ENCODE results near the gene TNNT2.

The TNNT2 gene

DNA sequence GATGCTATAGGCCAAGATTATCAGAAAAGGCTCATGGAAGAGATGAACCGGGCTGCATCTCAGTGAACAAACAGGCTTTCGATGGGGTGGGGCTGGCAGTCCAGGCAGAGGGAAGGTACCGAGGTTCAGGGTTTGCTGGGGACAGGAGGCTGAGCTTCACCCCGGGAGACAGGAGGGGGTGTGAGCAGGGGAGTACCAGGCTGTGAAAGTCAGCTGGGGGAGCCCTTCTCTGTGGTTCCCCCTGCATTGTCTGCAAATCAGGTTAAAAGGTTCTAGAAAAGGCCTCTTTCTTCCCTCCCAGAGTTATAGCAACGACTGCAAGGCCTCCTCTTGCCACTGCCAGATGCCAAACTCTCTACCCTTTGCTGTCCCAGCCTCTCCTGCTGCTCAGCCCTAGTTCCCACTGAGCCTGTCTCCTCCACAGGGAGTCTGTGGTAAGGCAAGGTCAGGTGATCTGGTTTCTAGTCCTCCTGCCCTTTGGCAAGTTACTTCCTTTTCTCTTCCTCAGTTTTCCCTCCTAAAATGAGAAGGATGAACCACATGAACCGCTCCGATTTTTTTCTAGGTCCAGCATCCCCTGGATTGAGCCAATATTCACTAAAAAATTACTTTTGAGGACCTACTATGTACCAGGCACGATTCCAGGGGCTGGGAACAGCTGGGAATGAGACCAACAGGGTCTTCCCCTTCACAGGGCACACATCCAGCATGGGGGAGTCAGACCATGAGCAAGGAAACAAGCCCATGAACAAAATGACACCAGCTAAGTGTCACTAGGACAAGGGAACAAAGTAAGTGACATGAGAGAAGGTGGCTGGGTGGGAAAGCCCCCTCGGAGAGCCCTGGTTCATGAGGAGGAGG is 14.4 kb upstream of the TNNT2 start:
- Histone ChIP-seq H3K9me3 (ENCODE audit: control insufficient read depth, low read length) (no peaks in the 10 kb centered on the region), H3K4me1 (ENCODE audit: control insufficient read depth, insufficient read depth, low read length, poor library complexity, severe bottlenecking) (no peaks in the 10 kb centered on the region), H3K36me3 (ENCODE audit: control insufficient read depth, insufficient read depth, low read length) (no peaks in the 10 kb centered on the region), H3K4me3 (ENCODE audit: extremely low read depth, insufficient read depth, low read length, poor library complexity, severe bottlenecking) (no peak overlapping the region), H3K27ac (ENCODE audit: low read depth, low read length, severe bottlenecking) (no peak overlapping the region)
- WGBS, 2 experiments (ENCODE audit: insufficient coverage in 2 of 2) = 80 to 89% methylated on average over 8 to 9 of the region's 9 CpGs

DNA sequence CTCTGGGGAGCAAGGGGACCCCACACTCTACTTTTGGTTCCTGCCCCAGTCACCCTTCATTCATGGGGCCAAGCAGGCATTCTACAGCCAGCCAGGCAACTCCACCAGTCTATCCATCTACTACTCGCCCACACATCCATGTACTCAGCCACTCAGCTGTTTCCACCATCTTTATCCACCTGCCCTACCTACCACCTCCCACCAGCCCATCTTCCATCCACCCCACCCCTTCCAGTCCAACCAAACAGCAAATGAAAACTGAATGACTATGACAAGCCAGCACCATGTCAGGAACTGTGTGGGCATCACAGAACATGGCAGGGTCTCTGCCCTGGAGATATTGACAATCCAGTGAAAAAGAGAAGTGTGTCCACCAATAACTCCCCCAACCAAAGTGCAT is 13.7 kb upstream of the TNNT2 start:
- no peak overlapping the region for H3K27ac ChIP-seq (ENCODE audit: low read depth, low read length, severe bottlenecking)
- 100% methylated on average over 1 of the region's 1 CpG for WGBS, 2 experiments (ENCODE audit: insufficient coverage in 2 of 2)
- H3K4me1 ChIP-seq (ENCODE audit: control insufficient read depth, insufficient read depth, low read length, poor library complexity, severe bottlenecking) = no peaks in the 10 kb centered on the region
- H3K9me3 ChIP-seq (ENCODE audit: control insufficient read depth, low read length) = no peaks in the 10 kb centered on the region
- no peaks in the 10 kb centered on the region for H3K36me3 ChIP-seq (ENCODE audit: control insufficient read depth, insufficient read depth, low read length)
- H3K4me3 ChIP-seq (ENCODE audit: extremely low read depth, insufficient read depth, low read length, poor library complexity, severe bottlenecking) = no peak overlapping the region

DNA sequence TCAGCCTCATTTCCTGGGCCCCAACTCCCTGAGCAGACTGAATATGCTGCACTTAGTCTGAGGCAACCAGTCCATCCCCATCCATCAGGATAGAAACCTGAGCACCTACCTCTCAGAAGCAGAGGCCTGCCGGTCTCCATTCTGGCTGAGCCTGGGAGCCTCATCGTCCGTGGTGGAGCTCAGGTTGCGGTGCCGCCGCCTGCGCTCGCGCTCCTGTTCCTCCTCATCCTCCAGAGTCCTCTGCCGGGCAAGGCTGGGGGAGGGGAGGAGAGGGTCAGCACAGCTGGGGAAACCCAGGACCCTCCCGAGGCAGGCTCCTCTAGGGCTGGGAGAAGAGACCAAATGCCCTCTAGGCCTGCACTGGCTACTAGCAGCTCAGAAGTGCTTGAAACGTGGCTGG is 11.6 kb upstream of the TNNT2 start:
- Histone ChIP-seq H3K9me3 (ENCODE audit: control insufficient read depth, low read length) (no peaks in the 10 kb centered on the region), H3K4me3 (ENCODE audit: extremely low read depth, insufficient read depth, low read length, poor library complexity, severe bottlenecking) (no peak overlapping the region), H3K4me1 (ENCODE audit: control insufficient read depth, insufficient read depth, low read length, poor library complexity, severe bottlenecking) (peaks cover 10% of the 10 kb centered on the region), H3K36me3 (ENCODE audit: control insufficient read depth, insufficient read depth, low read length) (no peaks in the 10 kb centered on the region), H3K27ac (ENCODE audit: low read depth, low read length, severe bottlenecking) (no peak overlapping the region)
- 87 to 90% methylated on average over 3 to 12 of the region's 12 CpGs for WGBS, 2 experiments (ENCODE audit: insufficient coverage in 2 of 2)

DNA sequence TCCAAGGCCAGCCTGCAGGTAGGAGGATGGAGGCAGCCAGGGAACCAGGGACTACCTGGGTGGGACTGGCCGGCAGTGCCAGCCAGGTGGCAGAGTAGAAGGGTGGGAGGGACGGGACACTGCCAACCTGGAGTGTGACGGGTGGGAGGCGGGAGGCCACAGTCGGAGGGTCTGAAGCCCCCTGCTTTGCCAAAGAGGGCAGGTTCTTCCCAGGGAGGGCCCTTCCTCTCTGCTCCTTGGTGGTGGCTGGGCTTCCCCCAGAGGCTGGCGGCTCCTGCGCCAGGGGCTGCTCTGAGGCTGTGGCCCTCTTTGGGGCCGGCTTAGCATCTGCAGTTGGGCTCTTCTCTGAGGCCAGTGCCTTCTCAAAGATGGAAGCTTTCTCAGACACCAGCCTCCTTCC is 8.7 kb upstream of the TNNT2 start:
- peaks cover 15% of the 10 kb centered on the region for H3K4me1 ChIP-seq (ENCODE audit: control insufficient read depth, insufficient read depth, low read length, poor library complexity, severe bottlenecking)
- WGBS, 2 experiments (ENCODE audit: insufficient coverage in 2 of 2) = 85 to 93% methylated on average over 8 of the region's 8 CpGs
- H3K9me3 ChIP-seq (ENCODE audit: control insufficient read depth, low read length) = no peaks in the 10 kb centered on the region
- H3K27ac ChIP-seq (ENCODE audit: low read depth, low read length, severe bottlenecking) = no peak overlapping the region
- H3K36me3 ChIP-seq (ENCODE audit: control insufficient read depth, insufficient read depth, low read length) = no peaks in the 10 kb centered on the region
- H3K4me3 ChIP-seq (ENCODE audit: extremely low read depth, insufficient read depth, low read length, poor library complexity, severe bottlenecking) = no peak overlapping the region

DNA sequence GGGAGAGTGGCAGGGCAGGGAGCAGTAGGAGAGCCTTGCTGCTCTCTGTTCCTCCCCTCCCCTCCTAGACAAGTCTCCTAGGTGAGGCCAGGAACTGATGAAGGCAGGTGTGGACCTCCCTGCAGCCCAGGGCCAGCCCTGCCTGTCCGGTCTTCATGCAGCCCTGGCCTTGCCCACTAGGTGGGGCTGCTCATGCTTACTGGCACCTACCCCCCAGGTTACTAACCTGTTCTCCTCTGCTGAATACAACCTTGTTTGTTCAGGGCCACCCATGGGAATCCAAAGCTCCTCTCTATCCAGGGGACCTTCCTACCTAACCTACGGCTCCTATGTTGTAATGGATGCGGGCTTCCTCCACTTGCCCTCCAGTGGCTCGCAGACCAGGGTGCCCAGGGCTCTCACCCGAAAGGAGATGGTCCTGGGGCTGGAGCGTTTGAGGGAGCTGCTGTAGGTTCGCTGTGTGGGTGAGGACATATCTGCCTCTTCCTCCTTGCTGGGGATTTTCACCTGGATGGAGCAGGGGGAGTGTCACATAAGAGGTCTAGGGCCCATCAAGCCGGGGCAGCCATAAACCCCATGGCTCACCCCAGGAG is 7.9 kb upstream of the TNNT2 start:
- H3K4me1 ChIP-seq (ENCODE audit: control insufficient read depth, insufficient read depth, low read length, poor library complexity, severe bottlenecking) = peaks cover 15% of the 10 kb centered on the region
- no peak overlapping the region for H3K4me3 ChIP-seq (ENCODE audit: extremely low read depth, insufficient read depth, low read length, poor library complexity, severe bottlenecking)
- H3K9me3 ChIP-seq (ENCODE audit: control insufficient read depth, low read length) = no peaks in the 10 kb centered on the region
- H3K36me3 ChIP-seq (ENCODE audit: control insufficient read depth, insufficient read depth, low read length) = no peaks in the 10 kb centered on the region
- H3K27ac ChIP-seq (ENCODE audit: low read depth, low read length, severe bottlenecking) = no peak overlapping the region
- 40 to 80% methylated on average over 3 to 4 of the region's 8 CpGs for WGBS, 2 experiments (ENCODE audit: insufficient coverage in 2 of 2)

DNA sequence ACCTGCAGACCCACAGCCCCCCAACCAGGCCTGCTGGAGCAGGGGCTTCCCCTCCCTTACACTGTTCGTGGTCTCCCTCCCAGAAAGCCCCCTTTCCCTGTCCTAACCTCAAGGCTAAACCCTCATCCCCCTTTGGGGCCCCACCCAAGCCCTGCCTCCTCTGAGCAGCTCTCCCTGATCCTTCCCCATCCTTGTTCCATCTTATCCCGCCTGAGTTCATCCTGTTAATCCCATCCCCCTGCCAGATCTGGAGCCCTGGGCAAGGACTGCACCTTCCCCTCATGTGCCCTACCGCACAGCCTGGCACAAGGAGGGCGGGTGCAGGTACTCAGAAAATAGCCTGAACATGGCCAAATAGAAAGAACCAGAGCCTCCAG is 6.9 kb upstream of the TNNT2 start:
- H3K4me1 ChIP-seq (ENCODE audit: control insufficient read depth, insufficient read depth, low read length, poor library complexity, severe bottlenecking) = peaks cover 15% of the 10 kb centered on the region
- H3K36me3 ChIP-seq (ENCODE audit: control insufficient read depth, insufficient read depth, low read length) = no peaks in the 10 kb centered on the region
- H3K27ac ChIP-seq (ENCODE audit: low read depth, low read length, severe bottlenecking) = no peak overlapping the region
- no peaks in the 10 kb centered on the region for H3K9me3 ChIP-seq (ENCODE audit: control insufficient read depth, low read length)
- H3K4me3 ChIP-seq (ENCODE audit: extremely low read depth, insufficient read depth, low read length, poor library complexity, severe bottlenecking) = no peak overlapping the region
- WGBS, 2 experiments (ENCODE audit: insufficient coverage in 2 of 2) = 72 to 90% methylated on average over 2 of the region's 4 CpGs

DNA sequence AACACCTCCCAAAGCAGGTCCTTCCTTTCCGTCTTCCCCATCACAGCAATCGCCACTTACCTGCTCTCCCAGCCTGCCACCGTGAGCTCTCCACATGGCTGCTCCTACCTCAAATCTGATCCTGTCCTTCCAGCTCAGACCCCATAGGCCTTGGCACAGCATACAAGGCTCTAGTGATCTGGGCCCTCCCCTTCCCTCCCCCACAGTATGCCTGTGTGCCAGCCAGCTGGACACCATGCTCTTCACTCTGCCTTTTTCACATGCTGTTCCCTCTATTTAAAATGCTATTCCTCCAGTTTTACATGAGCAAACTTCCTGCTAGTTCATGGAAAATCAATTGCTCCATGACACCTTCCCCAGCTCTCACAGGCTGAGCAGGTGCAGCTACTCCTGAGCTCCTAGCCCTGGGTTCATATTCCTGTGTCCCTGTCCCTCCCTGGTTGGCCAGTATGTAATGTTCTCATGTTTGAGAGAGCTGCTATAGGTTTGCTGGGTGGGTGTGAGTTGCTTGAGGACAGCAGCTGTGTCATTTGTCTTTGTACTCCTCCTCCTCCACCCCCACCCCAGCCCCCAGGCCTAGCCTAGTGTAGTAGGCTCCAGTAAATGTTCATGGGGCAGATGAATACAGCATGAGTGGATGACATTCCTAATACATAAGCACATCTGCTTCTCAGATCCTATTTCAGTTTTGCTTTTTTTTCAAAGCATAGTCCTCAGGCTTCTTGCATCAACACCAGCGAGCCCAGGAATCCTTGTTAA is 6.3 kb upstream of the TNNT2 start:
- H3K9me3 ChIP-seq (ENCODE audit: control insufficient read depth, low read length) = no peaks in the 10 kb centered on the region
- no peaks in the 10 kb centered on the region for H3K36me3 ChIP-seq (ENCODE audit: control insufficient read depth, insufficient read depth, low read length)
- no peak overlapping the region for H3K4me3 ChIP-seq (ENCODE audit: extremely low read depth, insufficient read depth, low read length, poor library complexity, severe bottlenecking)
- H3K4me1 ChIP-seq (ENCODE audit: control insufficient read depth, insufficient read depth, low read length, poor library complexity, severe bottlenecking) = peaks cover 15% of the 10 kb centered on the region
- 93 to 94% methylated on average over 3 to 4 of the region's 4 CpGs for WGBS, 2 experiments (ENCODE audit: insufficient coverage in 2 of 2)
- H3K27ac ChIP-seq (ENCODE audit: low read depth, low read length, severe bottlenecking) = no peak overlapping the region

DNA sequence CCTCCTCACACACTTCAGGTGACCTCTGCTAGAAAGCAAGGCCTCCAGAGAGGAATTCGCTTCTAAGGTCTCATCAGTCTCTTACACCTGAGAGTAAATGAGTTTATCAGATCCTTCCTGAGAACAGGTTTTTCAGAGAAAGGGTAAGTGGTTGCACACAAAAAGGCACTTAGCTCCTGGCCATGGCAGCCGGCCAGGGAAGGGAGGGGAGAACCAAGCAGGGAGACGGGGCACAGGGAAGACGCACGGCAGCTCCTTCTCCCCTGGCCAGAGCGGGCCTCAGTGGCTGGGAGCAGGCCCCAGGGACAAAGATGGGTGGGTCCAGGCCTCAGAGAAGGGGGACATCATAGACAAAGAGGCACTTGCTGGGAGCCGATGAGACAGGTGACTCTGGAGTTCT is 3.6 kb upstream of the TNNT2 start:
- Histone ChIP-seq H3K4me3 (ENCODE audit: extremely low read depth, insufficient read depth, low read length, poor library complexity, severe bottlenecking) (no peak overlapping the region), H3K27ac (ENCODE audit: low read depth, low read length, severe bottlenecking) (no peak overlapping the region), H3K9me3 (ENCODE audit: control insufficient read depth, low read length) (no peaks in the 10 kb centered on the region), H3K4me1 (ENCODE audit: control insufficient read depth, insufficient read depth, low read length, poor library complexity, severe bottlenecking) (peaks cover 24% of the 10 kb centered on the region), H3K36me3 (ENCODE audit: control insufficient read depth, insufficient read depth, low read length) (no peaks in the 10 kb centered on the region)
- 92 to 94% methylated on average over 5 to 6 of the region's 7 CpGs for WGBS, 2 experiments (ENCODE audit: insufficient coverage in 2 of 2)

DNA sequence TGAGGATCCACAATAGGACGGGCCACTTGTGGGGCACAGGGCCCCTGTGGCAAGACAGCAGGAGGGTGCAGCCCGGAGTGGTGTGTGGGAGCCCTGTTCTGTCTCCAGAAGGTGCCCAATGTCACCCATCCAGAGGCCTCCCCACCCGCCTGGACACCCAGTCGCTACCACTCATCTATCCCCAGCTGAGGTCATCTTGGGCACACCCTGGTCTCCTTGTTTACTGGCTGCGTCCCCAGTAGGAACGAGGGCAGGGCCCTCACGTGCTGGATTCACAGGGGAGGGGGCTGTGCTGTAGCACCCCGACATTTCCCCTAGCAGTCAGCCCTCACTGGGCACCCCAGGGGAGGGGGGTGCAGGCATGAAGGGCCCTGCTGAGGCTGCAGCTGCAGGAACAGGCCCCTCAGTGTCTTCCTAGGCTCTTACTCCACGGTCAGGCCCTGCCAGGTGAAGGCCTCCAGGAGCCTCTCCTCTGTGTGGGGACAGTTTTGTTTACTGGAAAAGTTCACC is 2.3 kb upstream of the TNNT2 start:
- Histone ChIP-seq H3K36me3 (ENCODE audit: control insufficient read depth, insufficient read depth, low read length) (no peaks in the 10 kb centered on the region), H3K4me1 (ENCODE audit: control insufficient read depth, insufficient read depth, low read length, poor library complexity, severe bottlenecking) (peaks cover 28% of the 10 kb centered on the region), H3K27ac (ENCODE audit: low read depth, low read length, severe bottlenecking) (no peak overlapping the region), H3K4me3 (ENCODE audit: extremely low read depth, insufficient read depth, low read length, poor library complexity, severe bottlenecking) (no peak overlapping the region), H3K9me3 (ENCODE audit: control insufficient read depth, low read length) (no peaks in the 10 kb centered on the region)
- WGBS, 2 experiments (ENCODE audit: insufficient coverage in 2 of 2) = 90 to 95% methylated on average over 6 to 8 of the region's 9 CpGs

DNA sequence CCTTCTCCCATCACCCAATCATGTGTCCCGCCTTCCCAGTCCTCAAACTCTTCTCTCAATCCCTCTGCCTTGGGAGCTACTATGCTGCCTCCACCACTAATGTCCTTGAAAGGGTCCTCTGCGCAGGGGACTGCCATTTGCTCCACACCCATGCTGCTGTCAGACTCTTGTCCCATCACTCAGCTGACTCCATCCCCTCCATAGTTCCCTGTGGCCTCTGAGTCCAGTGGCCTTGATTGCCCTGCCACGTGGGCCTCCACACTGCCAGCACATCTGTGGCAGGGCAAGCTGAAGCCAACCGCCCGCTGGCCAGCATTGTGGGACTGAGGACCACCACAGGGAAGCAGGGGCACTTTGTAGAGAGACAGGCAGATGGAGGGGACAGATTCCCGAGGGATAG is 1.3 kb upstream of the TNNT2 start:
- 95 to 100% methylated on average over 4 to 5 of the region's 6 CpGs for WGBS, 2 experiments (ENCODE audit: insufficient coverage in 2 of 2)
- H3K4me1 ChIP-seq (ENCODE audit: control insufficient read depth, insufficient read depth, low read length, poor library complexity, severe bottlenecking) = peaks cover 19% of the 10 kb centered on the region
- no peaks in the 10 kb centered on the region for H3K36me3 ChIP-seq (ENCODE audit: control insufficient read depth, insufficient read depth, low read length)
- H3K4me3 ChIP-seq (ENCODE audit: extremely low read depth, insufficient read depth, low read length, poor library complexity, severe bottlenecking) = no peak overlapping the region
- no peaks in the 10 kb centered on the region for H3K9me3 ChIP-seq (ENCODE audit: control insufficient read depth, low read length)
- H3K27ac ChIP-seq (ENCODE audit: low read depth, low read length, severe bottlenecking) = no peak overlapping the region
